Colonic mucosa (tissue), 4 donors: ENCODE results near the gene SLC7A1. TPM values are rescaled to one million over a fixed set of nuclear protein-coding genes. Genes with fewer than 3 reads are reported as not detected.

Experiments
- DNase-seq: peaks from one replicate; pipeline ENCODE4 v3.0.0-alpha.2; 2020
- H3K27ac ChIP-seq: fragments of 200-600 bp; one replicate; pipeline ENCODE4 v1.8.0; 2021
- H3K27me3 ChIP-seq: fragments of 200-600 bp; one replicate; pipeline ENCODE4 v1.8.0; 2021
- H3K36me3 ChIP-seq: fragments of 200-600 bp; one replicate; pipeline ENCODE4 v1.8.0; 2021
- H3K4me1 ChIP-seq: fragments of 200-600 bp; one replicate; pipeline ENCODE4 v1.8.0; 2021; ENCODE audit warnings: mild to moderate bottlenecking
- H3K4me3 ChIP-seq: fragments of 200-600 bp; one replicate; pipeline ENCODE4 v1.8.0; 2021
- H3K9ac ChIP-seq, 2 donors: one replicate each; pipeline ENCODE4 v1.7.0; 2013; ENCODE audit warnings: control low read depth in 2 of 2, low read depth in 2 of 2, low read length in 2 of 2
- H3K9me3 ChIP-seq: fragments of 200-600 bp; one replicate; pipeline ENCODE4 v1.8.0; 2021
- CTCF ChIP-seq: fragments of 200-600 bp; IDR thresholded peaks from one replicate; pipeline ENCODE4 v1.8.0; 2022; ENCODE audit warnings: antibody characterized with exemption, mild to moderate bottlenecking
- intact Hi-C: fragments of 100-400 bp; cut with DNase I; formaldehyde crosslinking; loops from one replicate; pipeline ENCODE4 v1.14.1; 2022
- total RNA-seq, 2 donors: library from RNA; stranded (reverse); fragmentation: NEBNext Ultra II Directional in 1 of 2; extraction: Animal tissue kit (Norgen Biotek cat#: 25700) in 1 of 2; gene quantifications; one replicate each; pipeline ENCODE4 v1.2.1, GENCODE V29; 2021
- donor health status: healthy.
- donor health status: DM: no; HTN: no; CAD: no.
- donor health status: DM: no; HTN: no; CAD: no.

The SLC7A1 gene
- total RNA-seq, 2 donors from 2014 or later, result 52.4 to 62.8 TPM

- intact Hi-C loops, result no loop called here
- no peaks in the 10 kb centered on the region for H3K4me1 ChIP-seq
- no peaks in the 10 kb centered on the region for H3K9me3 ChIP-seq
- H3K9ac ChIP-seq, result no peak overlapping the region
- no peak overlapping the region for H3K27ac ChIP-seq
- H3K4me3 ChIP-seq, result no peak overlapping the region
- H3K27me3 ChIP-seq, result no peaks in the 10 kb centered on the region
- no peak for TF ChIP-seq CTCF
- no peaks in the 10 kb centered on the region for H3K36me3 ChIP-seq
- DNase-seq, result no peak
These were observed 74.8 kb downstream of the SLC7A1 start for GRCh38 chr13:29520671-29521070.

GRCh38 chr13:29519921-29520320 lies 75.6 kb downstream of the SLC7A1 start:
- no peaks in the 10 kb centered on the region for H3K9me3 ChIP-seq
- intact Hi-C loops, result no loop called here
- no peaks in the 10 kb centered on the region for H3K27me3 ChIP-seq
- no peak overlapping the region for H3K27ac ChIP-seq
- no peak for TF ChIP-seq CTCF
- H3K4me3 ChIP-seq, result no peak overlapping the region
- no peak for DNase-seq
- no peaks in the 10 kb centered on the region for H3K4me1 ChIP-seq
- H3K9ac ChIP-seq, result no peak overlapping the region
- H3K36me3 ChIP-seq, result no peaks in the 10 kb centered on the region

GRCh38 chr13:29516880-29517279 lies 78.6 kb downstream of the SLC7A1 start:
- Histone ChIP-seq H3K4me1 (no peaks in the 10 kb centered on the region), H3K36me3 (no peaks in the 10 kb centered on the region), H3K9ac (no peak overlapping the region), H3K4me3 (no peak overlapping the region), H3K9me3 (no peaks in the 10 kb centered on the region), H3K27me3 (no peaks in the 10 kb centered on the region), H3K27ac (no peak overlapping the region)
- no peak for DNase-seq
- intact Hi-C loops, result no loop called here
- no peak for TF ChIP-seq CTCF

GRCh38 chr13:29516012-29516411 lies 79.5 kb downstream of the SLC7A1 start:
- Histone ChIP-seq H3K4me1 (no peaks in the 10 kb centered on the region), H3K4me3 (no peak overlapping the region), H3K36me3 (no peaks in the 10 kb centered on the region), H3K9ac (no peak overlapping the region), H3K9me3 (no peaks in the 10 kb centered on the region), H3K27ac (no peak overlapping the region), H3K27me3 (no peaks in the 10 kb centered on the region)
- TF ChIP-seq CTCF, result no peak
- intact Hi-C loops, result no loop called here
- DNase-seq, result no peak

GRCh38 chr13:29515372-29515771 lies 80.1 kb downstream of the SLC7A1 start:
- no peaks in the 10 kb centered on the region for H3K4me1 ChIP-seq
- H3K27me3 ChIP-seq, result no peaks in the 10 kb centered on the region
- H3K4me3 ChIP-seq, result no peak overlapping the region
- no peaks in the 10 kb centered on the region for H3K36me3 ChIP-seq
- H3K27ac ChIP-seq, result no peak overlapping the region
- H3K9ac ChIP-seq, result no peak overlapping the region
- no peak for DNase-seq
- intact Hi-C loops, result no loop called here
- no peaks in the 10 kb centered on the region for H3K9me3 ChIP-seq
- no peak for TF ChIP-seq CTCF
